Spleen (tissue), 7 donors: ENCODE measurements around the gene TTI1.

Source experiments
- POLR2A ChIP-seq, 3 donors: fragments of 450-650 bp; IDR thresholded peaks; one replicate each; pipeline ENCODE4 v1.5.1; 2017; ENCODE audit warnings: antibody characterized with exemption in 3 of 3, mild to moderate bottlenecking in 1 of 3
- POLR2AphosphoS5 ChIP-seq, 3 donors: sonication (generic); formaldehyde crosslinking; IDR thresholded peaks; one replicate each; pipeline ENCODE4 v1.5.1; 2017; ENCODE audit warnings: antibody characterized with exemption in 3 of 3
- TF ChIP-seq, protein P1 (sequence below), 11 experiments: fragments of 200-600 bp in 7 of 11; fragments of 450-650 bp in 4 of 11; sonication (generic) in 4 of 11; IDR thresholded peaks in 8 of 11; conservative IDR thresholded peaks in 3 of 11; 1 replicate in 7 of 11; 2 replicates in 4 of 11; pipeline versions ENCODE4 v1.4.0 to v1.8.0; 2016 to 2021; ENCODE audit warnings: antibody characterized with exemption in 11 of 11, inconsistent platforms in 4 of 11, mild to moderate bottlenecking in 1 of 11
- donor health status: DM: no; HTN: no; CAD: no; lungs with moderate emphysema.
- donor health status: DM: no; HTN: no; CAD: no.
- donor health status: DM: no; HTN: no; CAD: no.

DNA sequence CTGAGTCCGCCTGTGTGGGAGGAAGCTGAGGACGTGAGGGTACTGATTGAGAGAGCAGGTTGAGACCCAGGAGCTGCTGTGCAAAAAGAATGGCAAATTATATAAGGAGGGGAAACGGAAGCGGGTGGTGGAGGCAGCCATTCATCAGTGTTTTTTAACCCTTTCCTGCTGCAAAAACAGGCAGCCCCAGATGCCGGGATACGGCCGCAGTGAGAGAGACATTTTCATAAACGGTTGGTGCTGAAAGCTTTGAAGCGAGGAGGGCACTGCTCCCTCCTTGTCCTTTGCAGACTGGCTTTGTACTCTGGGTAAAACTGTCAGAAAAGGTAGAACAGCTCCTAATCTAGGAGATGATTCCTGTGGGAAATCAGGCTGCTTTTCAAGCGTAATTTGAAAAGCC, 56.4 kb downstream of the TTI1 start:
- TF ChIP-seq, protein P1, sequence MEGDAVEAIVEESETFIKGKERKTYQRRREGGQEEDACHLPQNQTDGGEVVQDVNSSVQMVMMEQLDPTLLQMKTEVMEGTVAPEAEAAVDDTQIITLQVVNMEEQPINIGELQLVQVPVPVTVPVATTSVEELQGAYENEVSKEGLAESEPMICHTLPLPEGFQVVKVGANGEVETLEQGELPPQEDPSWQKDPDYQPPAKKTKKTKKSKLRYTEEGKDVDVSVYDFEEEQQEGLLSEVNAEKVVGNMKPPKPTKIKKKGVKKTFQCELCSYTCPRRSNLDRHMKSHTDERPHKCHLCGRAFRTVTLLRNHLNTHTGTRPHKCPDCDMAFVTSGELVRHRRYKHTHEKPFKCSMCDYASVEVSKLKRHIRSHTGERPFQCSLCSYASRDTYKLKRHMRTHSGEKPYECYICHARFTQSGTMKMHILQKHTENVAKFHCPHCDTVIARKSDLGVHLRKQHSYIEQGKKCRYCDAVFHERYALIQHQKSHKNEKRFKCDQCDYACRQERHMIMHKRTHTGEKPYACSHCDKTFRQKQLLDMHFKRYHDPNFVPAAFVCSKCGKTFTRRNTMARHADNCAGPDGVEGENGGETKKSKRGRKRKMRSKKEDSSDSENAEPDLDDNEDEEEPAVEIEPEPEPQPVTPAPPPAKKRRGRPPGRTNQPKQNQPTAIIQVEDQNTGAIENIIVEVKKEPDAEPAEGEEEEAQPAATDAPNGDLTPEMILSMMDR (IDR thresholded peaks at IDR 0.05 in 8 of 11, conservative IDR thresholded peaks at IDR 0.05 in 3 of 11): no peak
- TF ChIP-seq POLR2A (IDR thresholded peaks at IDR 0.05): no peak
- no peak for TF ChIP-seq POLR2AphosphoS5 (IDR thresholded peaks at IDR 0.05)
